Endothelial cell of umbilical vein (primary cell): Measurements from ENCODE around the gene ADAMTS17. TPM values are rescaled to one million over a fixed set of nuclear protein-coding genes. Genes with fewer than 3 reads are reported as not detected.

Experiments used
- BruUV-seq: library from RNA; stranded (reverse); fragments of 400-500 nt; replicated peaks from 2 replicates; lab custom pipeline; 2021; lab: Mats Ljungman, UMichigan
- CTCF ChIA-PET: fragments of 300-600, 350-600 bp; sonication (Branson Sonifier 250); formaldehyde crosslinking; loops from one replicate; lab custom pipeline; 2021; ENCODE audit warnings: antibody characterized with exemption, inconsistent platforms; lab: Charles Lee
- POLR2A ChIA-PET: fragments of 300-600, 350-600 bp; sonication (Branson Sonifier 250); formaldehyde crosslinking; loops from one replicate; lab custom pipeline; 2021; ENCODE audit warnings: antibody characterized with exemption, inconsistent platforms; lab: Charles Lee
- DNase-seq: peaks from one replicate; pipeline ENCODE4 v3.0.0-alpha.2; 2011; ENCODE audit warnings: low read depth, low spot score
- FAIRE-seq: peaks from 2 replicates; lab custom pipeline; 2011; peaks lifted over from hg19 to GRCh38; lab: Jason Lieb, UNC
- H2AFZ ChIP-seq: 2 replicates; pipeline ENCODE4 v1.6.0; 2012; ENCODE audit warnings: low read depth, low read length, control low read depth, inconsistent platforms
- H3K27ac ChIP-seq: 2 replicates; pipeline ENCODE4 v1.5.1; 2011; ENCODE audit warnings: low read depth, mild to moderate bottlenecking, control low read depth, low read length, moderate library complexity; ENCODE audit not compliant: insufficient read depth
- H3K27me3 ChIP-seq, 2 experiments: 2 replicates each; pipeline versions ENCODE4 v1.6.0 to v1.6.1; 2011; ENCODE audit warnings: low read length in 2 of 2, mixed read lengths in 1 of 2; ENCODE audit not compliant: control insufficient read depth in 2 of 2, insufficient read depth in 2 of 2
- H3K36me3 ChIP-seq, 2 experiments: 2 replicates in 1 of 2; 3 replicates in 1 of 2; pipeline ENCODE4 v1.5.1; 2011; ENCODE audit warnings: low read length in 2 of 2, mild to moderate bottlenecking in 1 of 2, moderate library complexity in 1 of 2; ENCODE audit not compliant: control insufficient read depth in 2 of 2, insufficient read depth in 2 of 2; ENCODE audit errors: extremely low read depth in 1 of 2
- H3K4me1 ChIP-seq: 3 replicates; pipeline ENCODE4 v1.5.1; 2011; ENCODE audit warnings: mild to moderate bottlenecking, low read length; ENCODE audit not compliant: control insufficient read depth, insufficient read depth; ENCODE audit errors: extremely low read depth
- H3K4me2 ChIP-seq: 2 replicates; pipeline ENCODE4 v1.6.1; 2011; ENCODE audit warnings: low read length, control low read depth, mixed read lengths; ENCODE audit not compliant: insufficient read depth
- H3K4me3 ChIP-seq, 3 experiments: fragments of 200-600 bp in 1 of 3; sonication (generic), shearing (Covaris generic) in 1 of 3; replicated peaks in 1 of 3; 2 replicates each; pipeline ENCODE4 v1.5.1; 2011 to 2016; ENCODE audit warnings: control low read depth in 3 of 3, low read length in 3 of 3, mild to moderate bottlenecking in 2 of 3, inconsistent platforms in 1 of 3, low read depth in 1 of 3, moderate library complexity in 1 of 3; ENCODE audit not compliant: insufficient read depth in 1 of 3
- H3K79me2 ChIP-seq: 2 replicates; pipeline ENCODE4 v1.6.0; 2012; ENCODE audit warnings: low read length, inconsistent platforms; ENCODE audit not compliant: control insufficient read depth, insufficient read depth
- H3K9ac ChIP-seq: replicated peaks from 2 replicates; pipeline ENCODE3; 2011; ENCODE audit warnings: low read length, control low read depth; ENCODE audit not compliant: insufficient read depth; ENCODE audit errors: extremely low read depth
- H3K9me1 ChIP-seq: replicated peaks from 3 replicates; pipeline ENCODE4 v1.6.0; 2011; ENCODE audit warnings: mild to moderate bottlenecking, low read length; ENCODE audit not compliant: control insufficient read depth, insufficient read depth; ENCODE audit errors: extremely low read depth
- H3K9me3 ChIP-seq: replicated peaks from 2 replicates; pipeline ENCODE4 v1.5.1; 2012; ENCODE audit warnings: low read length, inconsistent platforms; ENCODE audit not compliant: control insufficient read depth, insufficient read depth
- H4K20me1 ChIP-seq: replicated peaks from 2 replicates; pipeline ENCODE3; 2011; ENCODE audit warnings: mild to moderate bottlenecking, low read length; ENCODE audit not compliant: control insufficient read depth, insufficient read depth; ENCODE audit errors: extremely low read depth
- CTCF ChIP-seq, 2 donors: IDR thresholded peaks; 1 replicate in 1 of 2; 2 replicates in 1 of 2; pipeline ENCODE4 v1.5.1; 2011; ENCODE audit warnings: low read length in 2 of 2, mild to moderate bottlenecking in 2 of 2, moderate library complexity in 2 of 2, control low read depth in 1 of 2, inconsistent platforms in 1 of 2, low read depth in 1 of 2; ENCODE audit not compliant: insufficient read depth in 1 of 2; ENCODE audit errors: extremely low read depth in 1 of 2
- EZH2 ChIP-seq: IDR thresholded peaks from 2 replicates; pipeline ENCODE4 v1.6.1; 2012; ENCODE audit warnings: borderline replicate concordance, low read depth, mild to moderate bottlenecking, moderate library complexity, low read length, inconsistent platforms; ENCODE audit not compliant: severe bottlenecking
- FOS ChIP-seq: IDR thresholded peaks from 2 replicates; pipeline ENCODE4 v1.6.1; 2011; ENCODE audit warnings: mild to moderate bottlenecking, low read length, moderate library complexity, borderline replicate concordance; ENCODE audit not compliant: insufficient read depth
- GATA2 ChIP-seq: IDR thresholded peaks from 2 replicates; pipeline ENCODE4 v1.7.0; 2011; ENCODE audit warnings: low read depth, mild to moderate bottlenecking, moderate library complexity, mixed read lengths, low read length; ENCODE audit not compliant: insufficient read length, insufficient read depth
- JUN ChIP-seq: IDR thresholded peaks from 2 replicates; pipeline ENCODE4 v1.6.1; 2011; ENCODE audit warnings: borderline replicate concordance, low read depth; ENCODE audit not compliant: insufficient read length, insufficient read depth
- MAX ChIP-seq: IDR thresholded peaks from 2 replicates; pipeline ENCODE4 v1.6.1; 2011; ENCODE audit not compliant: insufficient read depth, insufficient read length
- MYC ChIP-seq: IDR thresholded peaks from one replicate; pipeline ENCODE4 v1.6.1; 2011; ENCODE audit warnings: mild to moderate bottlenecking, low read depth, low read length
- POLR2A ChIP-seq: IDR thresholded peaks from 2 replicates; pipeline ENCODE4 v1.6.1; 2012; ENCODE audit warnings: low read depth, mild to moderate bottlenecking, control low read depth, low read length
- POLR2AphosphoS5 ChIP-seq: IDR thresholded peaks from 2 replicates; pipeline ENCODE4 v1.6.1; 2012; ENCODE audit warnings: low read depth, mild to moderate bottlenecking, control low read depth, low read length, moderate library complexity; ENCODE audit not compliant: insufficient read depth
- dilution Hi-C: fragments of 300-500 bp; cut with MboI; formaldehyde crosslinking; loops from one replicate; pipeline ENCODE4 v1.15.0; 2019; ENCODE audit warnings: low sequenced_read_pairs; ENCODE audit not compliant: extremely low pct_ligation_motif_present
- intact Hi-C: fragments of 100-400 bp; cut with micrococcal nuclease; formaldehyde crosslinking; loops from one replicate; pipeline ENCODE4 v1.10.0; 2022
- polyA plus RNA-seq, 4 experiments: library from polyadenylated mRNA; depleted of rRNA in 3 of 4; stranded (reverse) in 3 of 4; unstranded in 1 of 4; fragments of >200 nt; gene quantifications; 2 replicates each; pipeline versions ENCODE4 v1.2.1 to v1.2.3, GENCODE V29; 2011 to 2012; ENCODE audit warnings: missing spikeins in 1 of 4
- total RNA-seq: library from RNA; stranded (reverse); gene quantifications from 2 replicates; pipeline ENCODE4 v1.2.3, GENCODE V29; 2021

The ADAMTS17 gene
- total and polyA plus RNA-seq, 2 donors (not counting 3 experiments of a cell fraction or from before 2014, with no cell fraction given), result 0.12 TPM; not detected in 1

DNA sequence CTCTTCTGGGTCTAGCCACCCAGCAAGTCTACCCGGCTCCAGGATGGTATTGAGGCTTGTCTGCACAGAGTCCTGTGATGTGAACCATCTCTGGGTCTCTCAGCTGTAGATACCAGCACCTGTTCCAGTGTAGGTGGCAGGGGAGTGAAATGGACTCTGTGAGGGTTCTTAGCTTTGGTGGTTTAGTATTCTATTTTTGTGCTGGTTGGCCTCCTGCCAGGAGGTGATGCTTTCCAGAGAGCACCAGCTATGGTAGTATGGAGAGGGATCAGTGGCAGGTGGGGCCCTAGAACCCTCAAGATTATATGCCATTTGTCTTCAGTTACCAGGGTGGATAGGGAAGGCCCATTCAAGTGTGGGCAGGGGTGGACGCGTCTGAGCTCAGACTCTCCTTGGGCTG lies 325.1 kb downstream of the ADAMTS17 start:
- ChIA-PET CTCF (interaction anchor here (1.5 kb wide), 1 partner anchor 29 kb away, joined by 4 read pairs; no protein-coding TSS in a partner anchor), POLR2A (no interaction called here)
- no peak for TF ChIP-seq MYC
- no peak for TF ChIP-seq EZH2
- no peak for TF ChIP-seq POLR2A
- TF ChIP-seq POLR2AphosphoS5, result no peak
- no peak for TF ChIP-seq GATA2
- no peak for TF ChIP-seq CTCF (IDR thresholded peaks at IDR 0.05; ENCODE audit: extremely low read depth in 1 of 2, insufficient read depth in 1 of 2, low read depth in 1 of 2, low read length in 2 of 2)
- TF ChIP-seq MAX, result no peak
- TF ChIP-seq FOS, result no peak
- TF ChIP-seq JUN, result no peak
- H3K27ac ChIP-seq, result no peak overlapping the region
- H3K27me3 ChIP-seq, result no peaks in the 10 kb centered on the region
- H3K4me1 ChIP-seq, result no peaks in the 10 kb centered on the region
- no TSS peak for BruUV-seq
- H3K9me3 ChIP-seq, result no peaks in the 10 kb centered on the region
- no peaks in the 10 kb centered on the region for H3K79me2 ChIP-seq
- FAIRE-seq (no peak), DNase-seq (no peak)
- intact Hi-C loops (no loop called here), dilution Hi-C loops (no loop called here)
- no peak overlapping the region for H3K4me3 ChIP-seq
- no peaks in the 10 kb centered on the region for H3K36me3 ChIP-seq
- H3K4me2 ChIP-seq, result no peak overlapping the region
- no peak overlapping the region for H2AFZ ChIP-seq
- no peaks in the 10 kb centered on the region for H4K20me1 ChIP-seq
- no peaks in the 10 kb centered on the region for H3K9me1 ChIP-seq
- H3K9ac ChIP-seq, result no peak overlapping the region
